ENCODE data around the gene CCDC57. TPM values are rescaled to one million over a fixed set of nuclear protein-coding genes. Genes with fewer than 3 reads are reported as not detected.

CCDC57 gene
- total RNA-seq, 1 experiment from 2014 or later: 31.0 TPM

- Histone ChIP-seq H3K27me3 (replicated peaks; ENCODE audit: control insufficient read depth, insufficient read depth, low read length) (no peaks in the 10 kb centered on the region), H3K36me3 (ENCODE audit: control insufficient read depth, insufficient read depth, low read length) (peaks cover 3% of the 10 kb centered on the region), H3K4me1 (peaks cover 10% of the 10 kb centered on the region), H3K4me3 (ENCODE audit: low read depth, low read length) (no peak overlapping the region), H3K9me3 (no peaks in the 10 kb centered on the region)
- H3K9me3 Mint-ChIP-seq (ENCODE audit: unreplicated experiment): no peaks in the 10 kb centered on the region
- intact Hi-C loops (cut with micrococcal nuclease; ENCODE audit: unreplicated experiment): no loop called here
- ChIA-PET CTCF (interaction anchor here (0.7 to 2.0 kb wide), 3 partner anchors 12 to 31 kb away, joined by 4 to 7 read pairs (median 5); no protein-coding TSS in a partner anchor), POLR2A (no interaction called here)
- H3K4me1 Mint-ChIP-seq (ENCODE audit: low read depth, unreplicated experiment): no peaks in the 10 kb centered on the region
- H3K27ac Mint-ChIP-seq (ENCODE audit: unreplicated experiment): no peak overlapping the region
- DNase-seq: no peak
- peaks cover 60% of the 10 kb centered on the region for H3K36me3 Mint-ChIP-seq (ENCODE audit: insufficient read depth, unreplicated experiment)
- no TSS peak for BruUV-seq (replicated peaks)
- H3K4me3 Mint-ChIP-seq (ENCODE audit: unreplicated experiment): no peak overlapping the region
- TF ChIP-seq CTCF (IDR thresholded peaks at IDR 0.05; ENCODE audit: insufficient read depth in 1 of 2, low read depth in 1 of 2, low read length in 1 of 2, severe bottlenecking in 1 of 2, unreplicated experiment in 1 of 2): no peak
- no peaks in the 10 kb centered on the region for H3K27me3 Mint-ChIP-seq (ENCODE audit: insufficient read depth, unreplicated experiment)
These were observed 151.4 kb downstream of the CCDC57 start for GRCh38 chr17:82061047-82061925.

- no peaks in the 10 kb centered on the region for H3K27me3 Mint-ChIP-seq (ENCODE audit: insufficient read depth, unreplicated experiment)
- H3K36me3 Mint-ChIP-seq (ENCODE audit: insufficient read depth, unreplicated experiment): peaks cover 67% of the 10 kb centered on the region
- H3K4me3 ChIP-seq (ENCODE audit: low read depth, low read length): no peak overlapping the region
- BruUV-seq (replicated peaks): no TSS peak
- no peaks in the 10 kb centered on the region for H3K9me3 ChIP-seq
- no peaks in the 10 kb centered on the region for H3K27me3 ChIP-seq (replicated peaks; ENCODE audit: control insufficient read depth, insufficient read depth, low read length)
- DNase-seq: no peak
- intact Hi-C loops (cut with micrococcal nuclease; ENCODE audit: unreplicated experiment): no loop called here
- H3K9me3 Mint-ChIP-seq (ENCODE audit: unreplicated experiment): no peaks in the 10 kb centered on the region
- no peak overlapping the region for H3K27ac Mint-ChIP-seq (ENCODE audit: unreplicated experiment)
- no peak overlapping the region for H3K4me3 Mint-ChIP-seq (ENCODE audit: unreplicated experiment)
- no peaks in the 10 kb centered on the region for H3K4me1 Mint-ChIP-seq (ENCODE audit: low read depth, unreplicated experiment)
- CTCF ChIA-PET: interaction anchor here (1.7 kb wide), 1 partner anchor 30 kb away, joined by 5 read pairs; no protein-coding TSS in a partner anchor
- no peak for TF ChIP-seq CTCF (IDR thresholded peaks at IDR 0.05; ENCODE audit: insufficient read depth in 1 of 2, low read depth in 1 of 2, low read length in 1 of 2, severe bottlenecking in 1 of 2, unreplicated experiment in 1 of 2)
- peaks cover 3% of the 10 kb centered on the region for H3K36me3 ChIP-seq (ENCODE audit: control insufficient read depth, insufficient read depth, low read length)
- 0 out of 2 replicates have a peak, but pooled peaks cover 5% of the 10 kb centered on the region for H3K4me1 ChIP-seq
- POLR2A ChIA-PET: interaction anchor here (0.6 kb wide), 1 partner anchor 145 kb away, joined by 3 read pairs; no protein-coding TSS in a partner anchor
These were observed 152.0 kb downstream of the CCDC57 start for GRCh38 chr17:82060614-82061013.

- no peak for TF ChIP-seq CTCF (IDR thresholded peaks at IDR 0.05; ENCODE audit: insufficient read depth in 1 of 2, low read depth in 1 of 2, low read length in 1 of 2, severe bottlenecking in 1 of 2, unreplicated experiment in 1 of 2)
- H3K9me3 Mint-ChIP-seq (ENCODE audit: unreplicated experiment): no peaks in the 10 kb centered on the region
- Histone ChIP-seq H3K4me1 (0 out of 2 replicates have a peak, but pooled peaks cover 5% of the 10 kb centered on the region), H3K36me3 (ENCODE audit: control insufficient read depth, insufficient read depth, low read length) (peaks cover 3% of the 10 kb centered on the region), H3K9me3 (no peaks in the 10 kb centered on the region), H3K4me3 (ENCODE audit: low read depth, low read length) (no peak overlapping the region), H3K27me3 (replicated peaks; ENCODE audit: control insufficient read depth, insufficient read depth, low read length) (no peaks in the 10 kb centered on the region)
- ChIA-PET CTCF (interaction anchor here (1.7 kb wide), 1 partner anchor 30 kb away, joined by 5 read pairs; no protein-coding TSS in a partner anchor), POLR2A (interaction anchor here (0.6 kb wide), 1 partner anchor 146 kb away, joined by 3 read pairs; no protein-coding TSS in a partner anchor)
- no peaks in the 10 kb centered on the region for H3K4me1 Mint-ChIP-seq (ENCODE audit: low read depth, unreplicated experiment)
- intact Hi-C loops (cut with micrococcal nuclease; ENCODE audit: unreplicated experiment): no loop called here
- no peak overlapping the region for H3K4me3 Mint-ChIP-seq (ENCODE audit: unreplicated experiment)
- BruUV-seq (replicated peaks): no TSS peak
- H3K36me3 Mint-ChIP-seq (ENCODE audit: insufficient read depth, unreplicated experiment): peaks cover 69% of the 10 kb centered on the region
- H3K27ac Mint-ChIP-seq (ENCODE audit: unreplicated experiment): no peak overlapping the region
- no peaks in the 10 kb centered on the region for H3K27me3 Mint-ChIP-seq (ENCODE audit: insufficient read depth, unreplicated experiment)
- DNase-seq: no peak
These were observed 152.7 kb downstream of the CCDC57 start for GRCh38 chr17:82060001-82060380.
